Fibroblast of pulmonary artery (primary cell): ENCODE data around the gene TRIM69.

Source experiments
- DNase-seq: peaks from one replicate; pipeline ENCODE4 v3.0.0-alpha.2; 2010; ENCODE audit warnings: low read depth
- H3K4me3 ChIP-seq: replicated peaks from 2 replicates; pipeline ENCODE4 v1.5.1; 2011; ENCODE audit warnings: low read depth, mild to moderate bottlenecking, control low read depth, low read length, moderate library complexity
- TF ChIP-seq, protein P1 (sequence below): IDR thresholded peaks from 2 replicates; pipeline ENCODE4 v1.5.1; 2011; ENCODE audit warnings: mild to moderate bottlenecking, control low read depth, low read length, inconsistent platforms; ENCODE audit errors: missing control alignments

Gene TRIM69

DNA sequence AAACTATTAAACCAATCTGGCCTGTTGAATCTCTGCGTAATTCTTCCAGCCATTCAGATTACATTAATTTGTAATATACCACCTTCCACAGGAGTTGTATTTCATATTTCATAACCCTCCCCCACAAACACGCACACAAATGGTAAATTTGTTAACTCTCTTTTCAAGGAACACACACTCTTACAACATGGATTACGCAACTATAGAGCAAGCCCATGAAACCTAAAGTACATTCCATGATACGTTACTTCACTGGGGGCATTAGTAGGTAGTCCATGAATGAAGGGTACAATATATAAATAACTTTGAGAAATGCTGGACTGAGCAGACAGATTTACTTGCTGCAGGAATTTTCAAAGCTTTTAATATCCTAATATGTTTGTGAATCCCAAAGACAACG lies 65.0 kb downstream of the TRIM69 start:
- peak; percentile 46 for DNase-seq
- TF ChIP-seq, protein P1, sequence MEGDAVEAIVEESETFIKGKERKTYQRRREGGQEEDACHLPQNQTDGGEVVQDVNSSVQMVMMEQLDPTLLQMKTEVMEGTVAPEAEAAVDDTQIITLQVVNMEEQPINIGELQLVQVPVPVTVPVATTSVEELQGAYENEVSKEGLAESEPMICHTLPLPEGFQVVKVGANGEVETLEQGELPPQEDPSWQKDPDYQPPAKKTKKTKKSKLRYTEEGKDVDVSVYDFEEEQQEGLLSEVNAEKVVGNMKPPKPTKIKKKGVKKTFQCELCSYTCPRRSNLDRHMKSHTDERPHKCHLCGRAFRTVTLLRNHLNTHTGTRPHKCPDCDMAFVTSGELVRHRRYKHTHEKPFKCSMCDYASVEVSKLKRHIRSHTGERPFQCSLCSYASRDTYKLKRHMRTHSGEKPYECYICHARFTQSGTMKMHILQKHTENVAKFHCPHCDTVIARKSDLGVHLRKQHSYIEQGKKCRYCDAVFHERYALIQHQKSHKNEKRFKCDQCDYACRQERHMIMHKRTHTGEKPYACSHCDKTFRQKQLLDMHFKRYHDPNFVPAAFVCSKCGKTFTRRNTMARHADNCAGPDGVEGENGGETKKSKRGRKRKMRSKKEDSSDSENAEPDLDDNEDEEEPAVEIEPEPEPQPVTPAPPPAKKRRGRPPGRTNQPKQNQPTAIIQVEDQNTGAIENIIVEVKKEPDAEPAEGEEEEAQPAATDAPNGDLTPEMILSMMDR = no peak
- H3K4me3 ChIP-seq = no peak overlapping the region

DNA sequence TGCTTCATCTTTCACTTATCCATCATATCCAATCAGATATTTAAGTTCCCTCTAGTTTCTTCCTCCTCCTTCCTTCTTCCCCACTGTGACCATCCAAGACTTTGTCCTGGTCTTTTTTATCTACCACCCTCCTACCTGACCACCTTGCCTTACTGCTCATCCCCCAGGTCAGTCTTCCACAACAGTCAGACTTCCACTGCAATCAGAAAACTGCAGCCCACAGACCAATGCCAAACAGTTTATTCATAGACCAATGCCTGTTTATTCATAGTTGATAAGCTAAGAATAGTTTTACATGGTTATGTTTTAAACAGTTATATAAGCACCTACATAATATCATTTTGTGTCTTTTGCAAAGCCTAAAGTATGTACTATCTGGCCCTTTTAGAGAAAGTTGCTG lies 65.5 kb downstream of the TRIM69 start:
- no peak for DNase-seq
- TF ChIP-seq, protein P1 = no peak
- H3K4me3 ChIP-seq = no peak overlapping the region

DNA sequence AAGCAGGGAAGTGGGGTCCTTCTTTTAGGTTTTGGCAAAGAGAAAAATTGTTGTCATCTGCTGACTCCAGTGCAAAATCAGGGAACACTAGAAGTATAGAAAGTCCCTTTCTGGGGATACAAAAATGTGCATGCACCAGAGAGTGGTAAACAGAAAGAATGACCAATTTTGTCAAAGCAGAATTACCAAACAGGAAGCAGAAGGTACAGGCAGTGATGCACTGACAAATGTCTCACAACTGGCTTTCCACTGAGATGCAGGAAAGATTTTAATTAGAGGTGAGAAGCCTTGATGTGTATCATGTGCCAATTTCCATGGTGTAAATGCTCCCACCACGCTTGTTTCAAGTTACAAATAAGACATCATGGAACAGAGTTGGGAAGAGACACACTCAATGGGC lies 66.0 kb downstream of the TRIM69 start:
- TF ChIP-seq, protein P1 = no peak
- DNase-seq = no peak
- H3K4me3 ChIP-seq = no peak overlapping the region

DNA sequence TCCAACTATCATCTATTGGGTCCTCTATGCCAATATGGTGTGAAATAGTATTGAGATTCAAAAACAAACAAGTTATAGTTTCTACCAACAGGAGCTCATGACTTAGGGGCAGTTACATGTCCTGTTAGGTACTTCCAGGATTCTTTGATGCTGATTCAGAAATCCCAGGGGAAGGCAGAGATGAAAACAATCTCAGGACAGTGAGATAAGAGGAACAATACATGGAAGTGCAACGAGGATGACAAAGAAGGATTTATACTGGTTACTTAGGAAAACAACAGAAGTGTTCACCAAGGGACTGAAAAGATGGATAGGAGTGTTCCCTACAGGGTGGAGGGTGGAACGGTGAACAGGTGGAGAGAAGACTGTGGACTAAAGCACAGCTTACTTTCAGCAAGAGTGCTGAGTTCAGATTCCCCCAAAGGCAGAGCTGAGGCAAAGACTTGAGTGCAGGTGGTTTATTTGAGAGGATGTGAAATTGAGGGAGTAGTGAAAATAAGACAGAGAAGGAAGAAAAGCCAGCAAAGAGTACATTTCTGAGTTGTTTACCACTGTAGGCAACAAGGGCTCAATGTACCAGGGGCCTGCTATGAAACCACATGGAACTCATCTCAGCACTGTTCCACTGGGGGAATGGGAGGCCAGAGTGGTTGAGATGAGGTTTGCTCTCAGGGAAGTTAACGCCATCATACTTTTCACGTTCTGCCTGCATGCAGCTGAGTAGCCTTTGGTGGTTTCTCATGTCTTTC lies 68.1 kb downstream of the TRIM69 start:
- TF ChIP-seq, protein P1 = no peak
- DNase-seq = peak; percentile 81
- no peak overlapping the region for H3K4me3 ChIP-seq

DNA sequence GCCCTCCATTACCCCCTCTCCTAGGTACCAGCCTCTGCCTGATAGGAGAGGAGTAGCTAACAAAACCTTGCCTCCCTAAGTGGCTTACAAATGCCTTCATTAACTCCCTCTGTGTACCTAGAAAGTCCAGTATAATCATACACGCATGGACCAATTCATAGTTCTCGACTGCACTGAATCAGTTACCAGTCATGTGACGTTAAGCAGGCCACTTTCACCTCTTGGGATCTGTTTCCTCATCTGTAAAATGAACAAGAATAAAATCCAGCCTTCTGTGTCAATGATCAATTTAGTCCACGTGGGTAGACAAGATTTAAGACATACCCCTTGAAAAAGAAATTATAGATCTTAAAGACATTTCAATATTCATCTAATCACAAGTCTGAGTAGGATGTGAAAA lies 72.2 kb downstream of the TRIM69 start:
- TF ChIP-seq, protein P1 = no peak
- no peak overlapping the region for H3K4me3 ChIP-seq
- no peak for DNase-seq

DNA sequence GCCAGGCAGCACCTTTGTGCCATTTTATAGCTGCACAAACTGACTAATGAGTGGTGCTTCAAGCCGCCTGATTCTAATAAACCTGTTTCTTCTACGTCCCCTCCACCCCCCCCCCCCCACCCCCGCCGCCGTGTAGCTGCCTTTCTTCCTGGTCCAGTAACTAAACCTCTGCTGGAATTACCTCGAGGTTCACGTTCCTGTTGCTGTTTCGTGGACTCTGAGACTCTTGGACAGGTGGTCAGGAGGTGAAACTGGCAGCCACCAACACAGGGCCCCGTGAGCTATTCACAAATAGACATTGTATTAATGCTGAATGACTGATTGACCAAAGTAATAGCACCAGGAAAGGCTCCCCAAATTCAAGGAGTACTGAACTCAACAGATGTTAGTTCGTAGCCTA lies 73.9 kb downstream of the TRIM69 start:
- no peak for DNase-seq
- TF ChIP-seq, protein P1 = no peak
- H3K4me3 ChIP-seq = no peak overlapping the region

DNA sequence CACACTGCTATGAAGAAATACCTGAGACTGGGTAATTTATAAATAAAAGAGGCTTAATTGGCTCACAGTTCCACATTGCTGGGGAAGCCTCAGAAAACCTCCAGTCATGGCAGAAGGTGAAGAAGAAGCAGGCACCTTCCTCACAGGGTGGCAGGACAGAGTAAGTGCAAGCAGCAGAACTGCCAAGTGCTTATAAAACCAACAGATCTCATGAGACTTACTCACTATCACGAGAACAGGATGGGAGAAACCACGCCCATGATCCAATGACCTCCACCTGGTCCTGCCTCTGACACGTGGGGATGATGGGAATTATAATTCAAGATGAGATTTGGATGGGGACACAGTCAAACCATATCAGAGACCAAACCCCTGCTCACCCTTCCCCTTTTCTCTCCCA lies 75.0 kb downstream of the TRIM69 start:
- H3K4me3 ChIP-seq = no peak overlapping the region
- DNase-seq = no peak
- TF ChIP-seq, protein P1 = no peak
